ENCODE data around the gene NLE1.

DNA sequence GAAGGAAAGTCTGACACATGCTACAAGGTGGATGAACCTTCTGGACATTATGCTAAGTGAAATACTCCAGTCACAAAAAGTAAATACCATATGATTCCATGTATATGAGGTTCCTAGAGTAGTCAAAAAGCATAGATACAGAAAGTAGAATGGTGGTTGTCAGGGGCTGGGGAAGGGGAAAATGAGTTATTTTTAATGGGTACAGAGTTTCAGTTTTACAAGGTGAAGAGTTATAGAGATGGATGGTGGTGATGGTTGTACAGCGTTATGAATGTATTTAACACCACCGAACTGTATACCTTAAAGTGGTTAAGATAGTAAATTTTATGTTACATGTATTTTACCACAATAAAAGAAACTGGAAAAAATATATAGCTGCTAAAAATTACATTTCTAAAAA is 40.4 kb downstream of the NLE1 start:
- TF ChIP-seq, protein P1, sequence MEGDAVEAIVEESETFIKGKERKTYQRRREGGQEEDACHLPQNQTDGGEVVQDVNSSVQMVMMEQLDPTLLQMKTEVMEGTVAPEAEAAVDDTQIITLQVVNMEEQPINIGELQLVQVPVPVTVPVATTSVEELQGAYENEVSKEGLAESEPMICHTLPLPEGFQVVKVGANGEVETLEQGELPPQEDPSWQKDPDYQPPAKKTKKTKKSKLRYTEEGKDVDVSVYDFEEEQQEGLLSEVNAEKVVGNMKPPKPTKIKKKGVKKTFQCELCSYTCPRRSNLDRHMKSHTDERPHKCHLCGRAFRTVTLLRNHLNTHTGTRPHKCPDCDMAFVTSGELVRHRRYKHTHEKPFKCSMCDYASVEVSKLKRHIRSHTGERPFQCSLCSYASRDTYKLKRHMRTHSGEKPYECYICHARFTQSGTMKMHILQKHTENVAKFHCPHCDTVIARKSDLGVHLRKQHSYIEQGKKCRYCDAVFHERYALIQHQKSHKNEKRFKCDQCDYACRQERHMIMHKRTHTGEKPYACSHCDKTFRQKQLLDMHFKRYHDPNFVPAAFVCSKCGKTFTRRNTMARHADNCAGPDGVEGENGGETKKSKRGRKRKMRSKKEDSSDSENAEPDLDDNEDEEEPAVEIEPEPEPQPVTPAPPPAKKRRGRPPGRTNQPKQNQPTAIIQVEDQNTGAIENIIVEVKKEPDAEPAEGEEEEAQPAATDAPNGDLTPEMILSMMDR (IDR thresholded peaks at IDR 0.05): no peak
- no peak for TF ChIP-seq POLR2A (IDR thresholded peaks at IDR 0.05)
